Amniotic stem cell (primary cell): ENCODE measurements around the gene DYRK4.
A peak's percentile ranks its signal among the peaks of the same experiment; 100 is the strongest.

Source experiments
- DNase-seq: peaks from one replicate; lab custom pipeline; 2025; lab: John Stamatoyannopoulos, UW

The DYRK4 gene

GRCh38 chr12:4626543-4626942, 64.5 kb downstream of the DYRK4 start:
- DNase-seq, result no peak

DNA sequence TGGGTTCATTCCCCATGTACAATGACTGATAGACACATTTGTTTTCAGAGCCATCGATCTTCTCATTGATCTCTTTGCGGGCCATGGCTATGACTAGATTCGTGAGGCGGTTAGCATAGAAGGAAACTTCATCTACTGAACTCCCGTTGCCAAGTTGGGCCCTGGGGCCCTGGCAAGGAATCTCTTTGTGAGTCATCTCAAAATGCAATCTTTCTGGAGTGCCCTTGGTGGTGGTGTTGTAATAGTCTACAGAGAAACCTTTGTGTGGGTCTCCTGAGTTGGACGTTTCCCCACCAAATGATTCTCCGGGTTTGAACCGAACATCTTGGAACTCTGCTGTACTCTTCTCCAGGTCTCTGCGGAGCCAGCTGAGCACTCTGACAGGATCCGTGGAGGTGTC, 66.4 kb downstream of the DYRK4 start:
- no peak for DNase-seq

GRCh38 chr12:4630262-4630661, 68.3 kb downstream of the DYRK4 start:
- no peak for DNase-seq

DNA sequence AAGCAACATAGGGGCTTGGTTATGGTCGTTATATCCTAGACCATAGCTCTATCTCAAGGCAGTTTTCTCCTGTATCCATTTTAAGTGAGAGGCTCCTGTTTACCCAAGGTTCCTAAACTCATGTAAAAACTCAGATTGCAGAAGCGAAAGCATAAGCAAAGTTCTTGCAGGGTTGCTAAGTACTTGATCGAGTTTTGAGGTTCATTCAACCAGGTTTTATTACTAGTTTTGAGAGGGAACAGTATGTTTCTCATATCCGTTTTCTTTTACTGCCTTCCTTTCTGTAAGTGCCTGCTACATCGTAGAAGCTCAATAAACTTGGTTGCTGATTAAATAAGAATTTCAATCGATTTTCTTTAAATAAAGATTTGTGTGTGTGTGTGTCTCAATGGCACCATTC, 81.7 kb downstream of the DYRK4 start:
- DNase-seq, result no peak

GRCh38 chr12:4645023-4645422, 83.0 kb downstream of the DYRK4 start:
- no peak for DNase-seq

- DNase-seq, result no peak
These were observed 86.1 kb downstream of the DYRK4 start for GRCh38 chr12:4648104-4648500.

DNA sequence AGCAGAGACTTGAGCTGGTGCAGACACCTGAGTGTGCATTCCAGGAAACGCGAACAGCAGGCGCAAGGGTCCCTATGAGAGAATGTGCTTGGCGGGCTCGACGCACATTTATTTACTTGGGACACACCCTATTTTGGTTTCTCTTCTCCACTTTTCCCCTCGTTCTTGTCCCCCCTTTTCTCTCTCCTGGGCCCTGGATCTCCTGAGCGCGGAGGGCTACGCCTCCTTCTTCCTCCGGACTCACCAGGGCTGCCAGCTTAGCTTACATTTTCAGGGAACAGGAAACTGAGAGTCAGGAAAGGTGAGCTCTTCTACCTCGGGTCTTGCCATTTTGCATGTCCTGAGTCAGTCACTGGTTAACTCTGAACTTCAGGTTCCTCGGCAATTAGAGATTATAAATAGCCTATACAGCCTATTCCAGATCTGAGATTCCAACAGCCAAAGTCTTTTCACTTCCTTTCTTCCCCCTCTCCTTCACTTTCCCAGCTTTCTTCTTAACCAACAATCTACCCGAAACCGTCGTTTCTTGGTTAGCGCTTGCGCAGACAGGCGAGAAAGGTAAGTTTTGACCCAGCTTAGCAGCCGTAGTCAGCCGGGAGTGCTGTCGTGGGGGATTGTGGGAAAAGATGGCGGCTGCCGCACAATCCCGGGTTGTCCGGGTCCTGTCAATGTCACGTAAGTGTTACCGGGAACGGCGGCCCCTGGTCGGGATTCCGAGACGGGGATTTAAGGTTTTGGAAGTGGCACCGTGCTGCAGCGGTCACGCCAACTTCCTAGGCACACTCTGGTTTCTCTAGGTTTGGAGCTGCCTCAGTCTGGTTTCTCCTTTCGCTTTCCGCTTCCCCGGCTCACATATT, 86.7 kb downstream of the DYRK4 start, which contains the start of the genes AKAP3 and NDUFA9:
TSS of gene AKAP3 (minus strand) at position 551 of the 857 bp plus-strand sequence. CDS start 10,855 bp downstream, outside the sequence.
TSS of gene NDUFA9 (plus strand) at position 614 of the 857 bp plus-strand sequence. CDS start at position 627, 13 bp downstream.
- DNase-seq, result peak; percentile 57

DNA sequence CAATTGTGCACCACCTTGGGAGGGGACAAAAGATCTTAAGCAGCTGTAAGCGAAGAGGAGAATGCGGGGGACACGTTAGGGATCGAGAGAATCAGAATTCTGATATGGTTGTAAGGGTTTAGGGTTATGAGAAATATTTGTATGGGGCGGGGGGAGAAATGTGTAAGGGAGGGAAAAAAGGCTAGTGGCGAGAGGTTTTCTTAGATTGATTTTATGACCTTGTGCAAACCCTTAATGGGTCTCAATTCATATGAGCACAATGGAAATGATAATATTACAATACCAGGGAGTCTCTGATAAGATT, 87.3 kb downstream of the DYRK4 start:
- DNase-seq, result no peak

DNA sequence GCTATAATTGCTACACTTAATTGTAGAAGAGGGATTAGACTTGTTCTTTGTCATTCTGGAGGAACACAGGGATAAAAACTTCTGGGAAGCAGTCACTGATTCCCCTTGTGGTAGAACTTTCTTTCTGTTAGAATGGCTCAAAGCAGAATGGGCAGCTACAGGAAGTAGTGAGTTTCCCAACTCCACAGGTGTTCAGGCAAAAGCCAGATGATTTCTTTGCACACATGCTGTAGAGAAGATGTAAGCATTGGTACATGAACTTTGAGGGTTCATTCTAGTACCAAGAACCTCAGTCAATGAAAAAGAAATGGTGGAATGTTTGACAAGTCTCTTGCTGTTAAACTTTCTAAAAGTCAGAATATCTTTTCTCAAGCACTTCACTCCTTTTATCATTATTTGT, 91.2 kb downstream of the DYRK4 start:
- DNase-seq, result no peak

GRCh38 chr12:4653691-4654090, 91.7 kb downstream of the DYRK4 start:
- no peak for DNase-seq
